OCI-LY3 (cell line): Measurements from ENCODE around the gene NDUFS7.

ENCODE experiments used
- H2AFZ ChIP-seq: fragments of 200-600, 300-600 bp; shearing (Covaris generic); 2 replicates; pipeline ENCODE4 v1.6.0; 2014; ENCODE audit warnings: antibody characterized with exemption, low read depth, low read length
- H3K27ac ChIP-seq: fragments of 200-600, 300-600 bp; sonication (generic); 2 replicates; pipeline ENCODE4 v1.5.1; 2014; ENCODE audit warnings: mild to moderate bottlenecking, low read length, moderate library complexity, mixed read lengths
- H3K27me3 ChIP-seq: fragments of 200-600, 300-600 bp; sonication (generic); 2 replicates; pipeline ENCODE4 v1.6.1; 2014; ENCODE audit warnings: low read depth, low read length, mixed read lengths
- H3K36me3 ChIP-seq: fragments of 200-600, 300-600 bp; sonication (generic); replicated peaks from 2 replicates; pipeline ENCODE3; 2014; ENCODE audit warnings: low read depth, low read length, mixed read lengths
- H3K4me1 ChIP-seq: fragments of 300-600, 200-600 bp; sonication (generic); 2 replicates; pipeline ENCODE4 v1.6.1; 2014; ENCODE audit warnings: low read length, mixed read lengths
- H3K4me2 ChIP-seq: fragments of 200-600, 300-600 bp; sonication (generic); 2 replicates; pipeline ENCODE4 v1.6.1; 2014; ENCODE audit warnings: low read length, mixed read lengths
- H3K4me3 ChIP-seq: fragments of 300-600, 200-600 bp; sonication (generic); 2 replicates; pipeline ENCODE4 v1.5.1; 2014; ENCODE audit warnings: antibody characterized with exemption, mild to moderate bottlenecking, low read length, moderate library complexity
- H3K79me2 ChIP-seq: fragments of 300-600, 200-600 bp; shearing (Covaris generic); 2 replicates; pipeline ENCODE4 v1.6.1; 2014; ENCODE audit warnings: mild to moderate bottlenecking, low read length, mixed read lengths
- H3K9ac ChIP-seq: fragments of 300-600, 200-600 bp; shearing (Covaris generic); 2 replicates; pipeline ENCODE4 v1.6.0; 2014; ENCODE audit warnings: mild to moderate bottlenecking, low read length, moderate library complexity
- H3K9me3 ChIP-seq: fragments of 200-600, 300-600 bp; shearing (Covaris generic); 2 replicates; pipeline ENCODE4 v1.6.1; 2014; ENCODE audit warnings: low read length, mixed read lengths; ENCODE audit not compliant: insufficient read depth
- H4K20me1 ChIP-seq: fragments of 200-600, 300-600 bp; sonication (generic); 2 replicates; pipeline ENCODE4 v1.6.1; 2016; ENCODE audit warnings: low read length, mixed read lengths; ENCODE audit not compliant: insufficient read depth
- CTCF ChIP-seq: fragments of 200-600, 300-600 bp; sonication (generic); IDR thresholded peaks from 2 replicates; pipeline ENCODE4 v1.5.1; 2014; ENCODE audit warnings: antibody characterized with exemption, low read length, low read depth
- EZH2phosphoT487 ChIP-seq: fragments of 200-600 bp; shearing (Covaris generic); IDR thresholded peaks from 2 replicates; pipeline ENCODE4 v1.6.1; 2018; ENCODE audit warnings: antibody characterized with exemption, mixed run types, low read depth

The NDUFS7 gene

DNA sequence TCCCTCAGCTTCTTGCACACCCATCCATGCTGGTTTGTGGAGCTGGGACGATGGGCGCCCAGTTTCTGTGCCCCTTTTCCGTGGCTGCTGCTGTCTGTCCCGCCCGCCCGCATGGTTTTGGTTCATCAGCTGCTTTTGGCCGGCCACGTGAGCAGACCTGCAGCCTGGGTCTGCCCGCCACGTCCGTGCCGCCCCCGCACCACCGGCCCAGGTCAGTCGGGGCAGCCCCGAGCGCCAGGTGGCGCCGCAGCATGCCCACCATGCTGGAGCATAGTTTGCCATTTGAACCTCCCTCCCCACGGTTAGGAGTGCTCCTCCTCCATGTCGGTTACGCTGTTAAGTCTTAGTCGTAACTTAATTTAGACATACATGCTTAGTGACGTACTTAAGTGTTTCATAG is 39.2 kb downstream of the NDUFS7 start:
- Histone ChIP-seq H4K20me1 (peaks cover 85% of the 10 kb centered on the region), H3K79me2 (peaks cover 98% of the 10 kb centered on the region), H3K4me1 (no peaks in the 10 kb centered on the region)

GRCh38 chr19:1423436-1424191 is 39.9 kb downstream of the NDUFS7 start:
- no peak overlapping the region for H3K4me2 ChIP-seq
- no peak overlapping the region for H2AFZ ChIP-seq
- H3K9me3 ChIP-seq: no peaks in the 10 kb centered on the region
- H3K27me3 ChIP-seq: no peaks in the 10 kb centered on the region
- no peak for TF ChIP-seq EZH2phosphoT487
- no peak for TF ChIP-seq CTCF
- peaks cover 96% of the 10 kb centered on the region for H3K79me2 ChIP-seq
- peaks cover 79% of the 10 kb centered on the region for H4K20me1 ChIP-seq
- H3K4me3 ChIP-seq: no peak overlapping the region
- peaks cover 89% of the 10 kb centered on the region for H3K36me3 ChIP-seq
- no peak overlapping the region for H3K27ac ChIP-seq
- H3K9ac ChIP-seq: no peak overlapping the region
- no peaks in the 10 kb centered on the region for H3K4me1 ChIP-seq

More for the DNA sequence above, 39.2 kb downstream of the NDUFS7 start:
- Histone ChIP-seq H3K9ac (no peak overlapping the region), H3K36me3 (peaks cover 88% of the 10 kb centered on the region), H3K4me2 (no peak overlapping the region), H2AFZ (no peak overlapping the region), H3K27me3 (no peaks in the 10 kb centered on the region), H3K4me3 (no peak overlapping the region), H3K9me3 (no peaks in the 10 kb centered on the region), H3K27ac (no peak overlapping the region)
- no peak for TF ChIP-seq EZH2phosphoT487

DNA sequence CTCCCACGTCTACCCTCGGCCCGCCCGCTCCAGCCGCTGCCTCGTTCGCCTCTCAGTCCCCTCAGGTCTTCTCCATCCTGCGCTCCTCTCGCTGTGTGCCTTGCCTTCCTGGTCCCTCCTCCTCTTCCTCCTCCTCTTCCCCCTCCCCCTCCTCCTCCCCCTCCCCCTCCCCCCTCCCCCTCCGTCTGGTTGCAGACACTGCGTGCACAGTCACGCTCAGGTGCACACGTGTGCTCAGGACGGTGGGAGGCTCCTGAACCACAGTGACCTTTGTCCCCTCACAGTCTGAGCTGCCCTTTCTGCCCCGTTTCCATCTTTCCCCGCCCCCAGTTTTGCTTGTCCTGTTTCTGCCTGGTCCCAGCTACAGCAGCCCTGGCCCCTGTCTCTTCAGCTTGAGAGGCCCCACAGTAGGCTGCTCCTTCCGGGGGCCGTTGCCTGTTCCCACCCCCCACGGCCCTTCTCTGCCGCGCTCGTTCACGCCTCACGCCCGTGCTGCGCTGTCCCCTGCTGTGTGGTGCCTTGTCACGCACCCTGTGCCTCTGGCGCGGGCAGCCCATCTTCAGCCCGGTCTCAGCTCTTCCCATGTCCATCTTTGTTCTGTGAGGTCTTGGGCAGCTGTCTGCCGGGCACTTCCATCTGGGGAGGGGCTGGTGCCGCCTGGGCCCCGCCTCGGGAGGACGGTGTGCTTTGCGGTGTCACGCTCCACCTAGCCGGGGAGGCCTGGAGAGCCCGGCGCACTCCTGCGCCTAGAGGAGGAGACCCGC is 40.7 kb downstream of the NDUFS7 start:
- H3K4me3 ChIP-seq: no peak overlapping the region
- H3K4me1 ChIP-seq: no peaks in the 10 kb centered on the region
- no peaks in the 10 kb centered on the region for H3K27me3 ChIP-seq
- peaks cover 77% of the 10 kb centered on the region for H4K20me1 ChIP-seq
- no peak overlapping the region for H3K27ac ChIP-seq
- TF ChIP-seq EZH2phosphoT487: no peak
- no peak for TF ChIP-seq CTCF
- no peak overlapping the region for H2AFZ ChIP-seq
- peaks cover 96% of the 10 kb centered on the region for H3K79me2 ChIP-seq
- H3K9me3 ChIP-seq: no peaks in the 10 kb centered on the region
- peaks cover 89% of the 10 kb centered on the region for H3K36me3 ChIP-seq
- H3K9ac ChIP-seq: no peak overlapping the region
- no peak overlapping the region for H3K4me2 ChIP-seq

DNA sequence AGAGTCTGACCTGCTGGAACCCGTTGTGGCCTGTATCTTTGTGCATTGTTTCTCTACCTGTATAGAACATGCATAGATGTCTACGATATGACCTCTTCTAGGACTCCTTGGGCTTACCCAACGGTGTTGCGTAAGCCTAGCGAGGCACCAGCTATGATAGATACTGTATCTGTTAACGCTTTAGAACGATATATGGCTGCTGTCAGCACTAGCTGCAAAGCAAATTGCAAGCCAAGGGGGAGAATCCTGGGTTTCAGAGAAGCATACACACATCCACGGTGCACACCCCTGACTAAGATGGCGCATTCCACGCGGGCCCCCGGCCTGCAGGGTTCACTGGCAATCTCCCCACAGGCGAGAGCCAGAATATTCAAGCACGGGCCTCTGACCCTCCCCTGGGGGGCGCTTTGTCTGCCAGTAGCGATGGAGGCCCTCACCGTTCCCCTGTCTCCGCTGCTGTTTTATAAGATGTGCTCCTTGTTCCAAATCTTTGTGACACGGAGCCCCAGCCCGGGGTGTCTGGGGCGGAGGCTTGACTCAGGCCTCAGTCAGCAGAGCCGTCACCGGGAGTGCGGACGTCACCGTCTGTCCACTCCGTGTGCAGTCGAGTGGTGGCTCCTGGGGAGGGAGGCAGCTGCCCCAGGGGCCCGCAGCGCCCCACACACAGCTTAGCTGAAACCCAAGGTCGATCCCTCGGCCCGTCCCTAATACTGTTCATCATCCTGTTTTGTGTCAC is 41.6 kb downstream of the NDUFS7 start:
- H3K9me3 ChIP-seq: no peaks in the 10 kb centered on the region
- no peak overlapping the region for H3K4me2 ChIP-seq
- no peak for TF ChIP-seq CTCF
- no peak for TF ChIP-seq EZH2phosphoT487
- no peak overlapping the region for H2AFZ ChIP-seq
- H3K27ac ChIP-seq: no peak overlapping the region
- H3K4me3 ChIP-seq: no peak overlapping the region
- H3K79me2 ChIP-seq: peaks cover 97% of the 10 kb centered on the region
- H4K20me1 ChIP-seq: peaks cover 78% of the 10 kb centered on the region
- H3K9ac ChIP-seq: no peak overlapping the region
- H3K36me3 ChIP-seq: peaks cover 94% of the 10 kb centered on the region
- H3K4me1 ChIP-seq: no peaks in the 10 kb centered on the region
- no peaks in the 10 kb centered on the region for H3K27me3 ChIP-seq
